H9 (cell line): Measurements from ENCODE around the gene RDH13. TPM values are rescaled to one million over a fixed set of nuclear protein-coding genes. Genes with fewer than 3 reads are reported as not detected.

Experiments
- DNase-seq: peaks from one replicate; pipeline ENCODE4 v3.0.0-alpha.2; 2017
- H2AFZ ChIP-seq: one replicate; pipeline ENCODE4 v1.6.1; 2013; ENCODE audit warnings: mild to moderate bottlenecking, low read length, control low read depth, moderate library complexity
- H2AK5ac ChIP-seq: 2 replicates; pipeline ENCODE4 v1.6.1; 2013; ENCODE audit warnings: low read length, control low read depth, mixed read lengths; ENCODE audit not compliant: insufficient read length
- H2BK120ac ChIP-seq: one replicate; pipeline ENCODE4 v1.6.1; 2013; ENCODE audit warnings: low read depth, mild to moderate bottlenecking, low read length, control low read depth, inconsistent platforms; ENCODE audit not compliant: poor library complexity, severe bottlenecking
- H2BK12ac ChIP-seq: 2 replicates; pipeline ENCODE4 v1.6.1; 2013; ENCODE audit warnings: low read length, control low read depth, mixed read lengths, low read depth; ENCODE audit not compliant: insufficient read length
- H2BK15ac ChIP-seq: 2 replicates; pipeline ENCODE4 v1.6.1; 2013; ENCODE audit warnings: low read depth, low read length, control low read depth
- H2BK20ac ChIP-seq: one replicate; pipeline ENCODE4 v1.6.1; 2013; ENCODE audit warnings: low read depth, mild to moderate bottlenecking, low read length, control low read depth, inconsistent platforms; ENCODE audit not compliant: poor library complexity, severe bottlenecking
- H2BK5ac ChIP-seq: 2 replicates; pipeline ENCODE4 v1.6.1; 2013; ENCODE audit warnings: low read length, control low read depth, mixed read lengths; ENCODE audit not compliant: insufficient read length
- H3K14ac ChIP-seq: 2 replicates; pipeline ENCODE4 v1.6.1; 2013; ENCODE audit warnings: low read length, control low read depth; ENCODE audit not compliant: insufficient read depth
- H3K18ac ChIP-seq: 2 replicates; pipeline ENCODE4 v1.6.1; 2013; ENCODE audit warnings: low read depth, mild to moderate bottlenecking, mixed read lengths, low read length, control low read depth; ENCODE audit not compliant: insufficient read length
- H3K23ac ChIP-seq: 2 replicates; pipeline ENCODE4 v1.6.1; 2013; ENCODE audit warnings: low read length, control low read depth, mixed read lengths, low read depth; ENCODE audit not compliant: insufficient read length
- H3K23me2 ChIP-seq: 2 replicates; pipeline ENCODE4 v1.6.1; 2013; ENCODE audit warnings: low read depth, mild to moderate bottlenecking, mixed read lengths, low read length, control low read depth; ENCODE audit not compliant: insufficient read length, poor library complexity, severe bottlenecking
- H3K27ac ChIP-seq: 2 replicates; pipeline ENCODE4 v1.5.1; 2013; ENCODE audit warnings: low read length, control low read depth, mixed read lengths, low read depth; ENCODE audit not compliant: insufficient read length
- H3K27me3 ChIP-seq: 2 replicates; pipeline ENCODE4 v1.6.1; 2013; ENCODE audit warnings: low read length, control low read depth, inconsistent platforms; ENCODE audit not compliant: insufficient read depth
- H3K4ac ChIP-seq: 2 replicates; pipeline ENCODE4 v1.6.1; 2013; ENCODE audit warnings: low read depth, mild to moderate bottlenecking, control low read depth, inconsistent platforms, low read length, moderate library complexity
- H3K4me1 ChIP-seq: 2 replicates; pipeline ENCODE4 v1.6.1; 2013; ENCODE audit warnings: low read length, control low read depth, inconsistent platforms; ENCODE audit not compliant: insufficient read depth
- H3K4me2 ChIP-seq: 2 replicates; pipeline ENCODE4 v1.6.1; 2013; ENCODE audit warnings: low read length, control low read depth, mixed read lengths; ENCODE audit not compliant: insufficient read length, insufficient read depth
- H3K56ac ChIP-seq: 2 replicates; pipeline ENCODE4 v1.6.1; 2013; ENCODE audit warnings: low read depth, mild to moderate bottlenecking, mixed read lengths, low read length, control low read depth; ENCODE audit not compliant: insufficient read length
- H3K79me1 ChIP-seq: 2 replicates; pipeline ENCODE4 v1.6.1; 2013; ENCODE audit warnings: low read depth, mild to moderate bottlenecking, moderate library complexity, low read length, control low read depth, inconsistent platforms; ENCODE audit not compliant: insufficient read depth, poor library complexity, severe bottlenecking
- H3K79me2 ChIP-seq: 2 replicates; pipeline ENCODE4 v1.6.1; 2013; ENCODE audit warnings: low read length, control low read depth, inconsistent platforms; ENCODE audit not compliant: insufficient read depth
- H3K9ac ChIP-seq: 2 replicates; pipeline ENCODE4 v1.6.1; 2013; ENCODE audit warnings: low read length, control low read depth, mixed read lengths; ENCODE audit not compliant: insufficient read length; ENCODE audit errors: extremely low read depth
- H3K9me3 ChIP-seq: one replicate; pipeline ENCODE4 v1.6.1; 2013; ENCODE audit warnings: low read depth, low read length, inconsistent platforms; ENCODE audit not compliant: control insufficient read depth
- H3T11ph ChIP-seq: one replicate; pipeline ENCODE4 v1.6.1; 2013; ENCODE audit warnings: mild to moderate bottlenecking, low read length, control low read depth, inconsistent platforms
- H4K20me1 ChIP-seq: one replicate; pipeline ENCODE4 v1.6.1; 2013; ENCODE audit not compliant: control insufficient read depth, insufficient read length, insufficient read depth
- H4K5ac ChIP-seq: 2 replicates; pipeline ENCODE4 v1.6.1; 2013; ENCODE audit warnings: low read depth, mild to moderate bottlenecking, mixed read lengths, low read length, control low read depth; ENCODE audit not compliant: insufficient read length
- H4K8ac ChIP-seq: replicated peaks from 2 replicates; pipeline ENCODE4 v1.6.1; 2013; ENCODE audit warnings: low read length, control low read depth, mixed read lengths, low read depth; ENCODE audit not compliant: insufficient read length
- H4K91ac ChIP-seq: 2 replicates; pipeline ENCODE4 v1.6.1; 2013; ENCODE audit warnings: low read depth, mild to moderate bottlenecking, moderate library complexity, mixed read lengths, low read length, control low read depth; ENCODE audit not compliant: insufficient read length
- H3K27ac Mint-ChIP-seq, 3 experiments: 2 replicates in 2 of 3; 3 replicates in 1 of 3; pipeline ENCODE4 v1.8.0; 2020 to 2021; ENCODE audit warnings: mixed read lengths in 3 of 3, mild to moderate bottlenecking in 1 of 3, moderate library complexity in 1 of 3
- H3K27me3 Mint-ChIP-seq: 2 replicates; pipeline ENCODE4 v1.8.0; 2021; ENCODE audit warnings: low read depth, mild to moderate bottlenecking, moderate library complexity, mixed read lengths
- H3K36me3 Mint-ChIP-seq, 3 experiments: 2 replicates in 2 of 3; 3 replicates in 1 of 3; pipeline ENCODE4 v1.8.0; 2020 to 2021; ENCODE audit warnings: low read depth in 3 of 3, mixed read lengths in 3 of 3; ENCODE audit not compliant: insufficient read depth in 1 of 3
- H3K4me1 Mint-ChIP-seq, 2 experiments: 2 replicates each; pipeline ENCODE4 v1.8.0; 2020; ENCODE audit warnings: mixed read lengths in 2 of 2
- H3K4me3 Mint-ChIP-seq, 2 experiments: 2 replicates in 1 of 2; 3 replicates in 1 of 2; pipeline ENCODE4 v1.8.0; 2020 to 2021; ENCODE audit warnings: mild to moderate bottlenecking in 2 of 2, mixed read lengths in 2 of 2, moderate library complexity in 1 of 2
- H3K9me3 Mint-ChIP-seq, 2 experiments: 2 replicates in 1 of 2; 3 replicates in 1 of 2; pipeline ENCODE4 v1.8.0; 2020; ENCODE audit warnings: mild to moderate bottlenecking in 2 of 2, mixed read lengths in 2 of 2, moderate library complexity in 1 of 2
- CTCF ChIP-seq: fragments of 200-600 bp; sonication (generic); conservative IDR thresholded peaks from 3 replicates; pipeline ENCODE4 v1.8.0; 2021; ENCODE audit warnings: antibody characterized with exemption, mild to moderate bottlenecking
- WGBS: extraction: QIAGEN DNeasy Blood & Tissue Kit; methylation state at CpG from one replicate; pipeline ENCODE4 v1.1.7; 2013; ENCODE audit warnings: missing lambda C conversion rate, low lambda C conversion rate, mixed read lengths; ENCODE audit not compliant: insufficient read length; ENCODE audit errors: extremely low coverage; 5-methylcytosine and 5-hydroxymethylcytosine counted together
- total RNA-seq: library from RNA; stranded (reverse); gene quantifications from 2 replicates; pipeline ENCODE4 v1.2.1, GENCODE V29; 2021

RDH13 gene
- total RNA-seq, 1 experiment from 2014 or later: 21.5 TPM

- Mint-ChIP-seq H3K27me3 (peaks cover 94% of the 10 kb centered on the region), H3K36me3 (no peaks in the 10 kb centered on the region), H3K4me3 (no peak overlapping the region), H3K9me3 (peaks cover 5% of the 10 kb centered on the region in 2 experiments; a peak in 4 of 5 replicates), H3K27ac (no peak overlapping the region), H3K4me1 (peaks cover 25 to 33% of the 10 kb centered on the region in 2 experiments)
- no peak overlapping the region for H3K4ac ChIP-seq
- no peak overlapping the region for H3K18ac ChIP-seq
- no peaks in the 10 kb centered on the region for H4K20me1 ChIP-seq
- no peak overlapping the region for H3K56ac ChIP-seq
- peaks cover 8% of the 10 kb centered on the region for H3K23me2 ChIP-seq
- H2BK5ac ChIP-seq: no peak overlapping the region
- H3K23ac ChIP-seq: no peak overlapping the region
- H3K9ac ChIP-seq: no peak overlapping the region
- H2BK20ac ChIP-seq: no peak overlapping the region
- TF ChIP-seq CTCF: no peak
- WGBS: no CpG with 5 or more reads among the region's 8 CpGs
- H4K8ac ChIP-seq: no peak overlapping the region
- H4K91ac ChIP-seq: no peak overlapping the region
- no peak overlapping the region for H3K14ac ChIP-seq
- H3K27ac ChIP-seq: no peak overlapping the region
- no peak overlapping the region for H2BK120ac ChIP-seq
- H3K79me1 ChIP-seq: no peaks in the 10 kb centered on the region
- peaks cover 37% of the 10 kb centered on the region for H3K27me3 ChIP-seq
- H3K9me3 ChIP-seq: no peaks in the 10 kb centered on the region
- H2BK12ac ChIP-seq: no peak overlapping the region
- H3K4me2 ChIP-seq: no peak overlapping the region
- peaks cover 9% of the 10 kb centered on the region for H3K4me1 ChIP-seq
- no peak overlapping the region for H2AFZ ChIP-seq
- H3K79me2 ChIP-seq: no peaks in the 10 kb centered on the region
- H2BK15ac ChIP-seq: no peak overlapping the region
- no peak overlapping the region for H3T11ph ChIP-seq
- no peak for DNase-seq
- no peak overlapping the region for H2AK5ac ChIP-seq
- H4K5ac ChIP-seq: no peak overlapping the region
Observed at GRCh38 chr19:55071129-55071502, 8.2 kb upstream of the RDH13 start.
